SHP77 (cell line): ENCODE results near the gene SPAM1.
"Not testable (repeated sequence)": the region's sequence is repeated elsewhere in the genome, so short reads cannot be mapped to it uniquely, and the experiment has no call there.

Experiments used
- DNase-seq, 2 experiments: peaks; one replicate each; lab custom pipeline; 2025; lab: John Stamatoyannopoulos, UW

Gene SPAM1

DNA sequence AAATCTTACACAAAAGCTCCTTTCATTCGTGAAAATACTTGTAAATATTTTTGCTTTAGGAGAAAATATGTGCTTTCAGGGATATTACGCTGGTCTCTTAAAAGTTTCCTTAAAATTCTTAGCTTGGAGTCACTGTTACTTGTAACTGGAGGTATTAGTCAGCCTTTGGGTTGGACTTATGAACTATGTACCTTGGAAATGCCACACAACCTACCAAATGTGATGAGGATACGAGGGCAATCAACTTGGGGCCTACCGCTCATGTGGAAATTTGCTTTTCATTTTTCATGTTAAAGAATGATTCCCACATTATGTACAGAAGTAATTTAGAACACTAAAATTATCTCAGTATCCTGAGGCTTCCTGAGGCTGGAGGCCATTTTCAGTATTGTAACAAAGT is 23.1 kb downstream of the SPAM1 start:
- no peak for DNase-seq

DNA sequence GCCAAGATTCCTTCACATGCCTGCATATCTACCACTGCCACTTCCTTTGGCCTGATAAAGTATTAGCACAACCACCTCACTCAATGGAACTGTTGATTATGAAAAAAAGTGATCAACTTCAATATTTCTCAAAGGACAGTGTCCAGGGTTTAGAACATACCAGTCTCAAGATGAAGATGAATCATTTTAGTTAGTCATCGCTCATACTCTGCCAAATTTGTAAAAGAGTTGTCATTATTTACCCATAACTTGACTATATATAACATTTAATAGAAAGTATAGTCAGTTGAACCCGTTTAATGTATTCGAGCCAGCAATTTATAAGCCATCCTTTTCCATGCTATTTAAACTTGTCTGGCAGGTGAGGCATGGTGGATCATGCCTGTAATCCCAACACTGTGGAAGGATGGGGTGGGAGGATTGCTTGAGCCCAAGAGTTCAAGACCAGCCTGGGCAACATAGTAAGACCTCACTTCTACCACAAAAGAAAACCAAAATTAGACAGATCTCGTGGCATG is 33.2 kb downstream of the SPAM1 start:
- DNase-seq = no peak

DNA sequence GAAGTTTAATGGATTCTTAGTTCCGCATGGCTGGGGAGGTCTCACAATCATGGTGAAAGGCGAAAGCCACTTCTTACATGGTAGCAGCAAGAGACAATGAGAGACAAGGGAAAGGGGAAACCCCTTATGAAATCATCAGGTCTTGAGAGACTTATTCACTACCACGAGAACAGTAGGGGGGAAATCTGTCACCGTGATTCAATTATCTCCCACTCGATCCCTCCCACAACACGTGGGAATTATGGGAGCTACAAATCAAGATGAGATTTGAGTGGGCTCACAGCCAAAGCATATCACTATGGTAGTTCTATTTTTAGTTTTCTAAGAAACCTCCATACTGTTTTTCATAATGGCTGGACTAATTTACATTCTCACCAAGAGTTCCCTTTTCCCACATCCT is 36.7 kb downstream of the SPAM1 start:
- no peak for DNase-seq

DNA sequence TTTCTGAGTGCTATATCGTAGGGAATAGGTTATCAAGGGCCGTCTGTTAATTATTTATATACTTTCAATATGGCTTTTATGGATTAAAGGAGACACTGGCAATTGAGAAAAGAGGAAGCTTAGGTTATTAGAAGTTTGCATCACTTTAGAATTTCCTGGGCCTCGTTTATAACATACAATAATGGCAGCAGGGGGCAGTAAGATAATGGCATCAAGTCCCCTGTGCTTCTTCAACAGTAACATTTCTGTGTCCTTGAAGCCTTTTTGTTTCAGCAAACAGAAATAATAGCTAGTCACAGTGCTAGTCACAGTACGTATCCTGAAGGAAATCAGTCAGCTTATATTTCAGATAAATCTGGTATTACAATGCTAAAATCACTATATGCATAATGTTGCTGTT is 41.9 kb downstream of the SPAM1 start:
- DNase-seq = no peak

DNA sequence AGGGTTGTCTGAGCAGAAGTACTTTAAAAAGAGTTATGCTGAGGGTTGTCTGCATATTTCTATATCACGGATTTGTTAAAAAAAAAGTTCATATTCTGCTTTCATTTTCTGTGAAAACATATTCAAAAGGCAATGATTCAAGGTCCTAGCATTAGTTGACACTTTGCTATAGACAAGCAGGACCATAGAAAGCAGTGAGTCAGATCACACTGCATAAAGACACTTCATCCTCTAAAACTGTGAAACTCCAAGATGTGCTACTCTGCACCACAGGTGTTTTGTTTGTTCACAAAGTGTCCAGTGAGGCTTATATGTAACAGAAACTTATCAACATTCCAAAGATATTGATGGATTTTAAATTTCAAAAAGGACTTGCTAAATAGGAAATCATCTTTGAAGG is 47.0 kb downstream of the SPAM1 start:
- DNase-seq = no peak

DNA sequence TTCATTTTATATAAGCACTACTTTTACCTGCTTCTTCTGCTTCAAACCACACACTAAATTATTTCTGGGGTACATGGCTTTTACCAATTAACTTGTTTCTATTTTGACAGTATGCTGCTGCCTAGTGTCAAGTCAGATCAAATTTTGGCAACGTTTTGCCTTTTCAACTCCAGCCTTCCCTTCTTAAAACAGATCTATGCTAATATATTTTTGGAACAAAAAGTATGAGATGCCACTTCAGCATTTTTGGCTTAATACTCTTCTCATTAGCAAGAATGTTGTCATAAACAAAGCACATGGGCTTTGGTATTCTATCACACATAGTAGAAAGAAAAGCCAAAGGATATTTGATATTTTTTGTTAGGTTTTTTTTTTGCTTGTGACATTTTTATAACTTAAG is 47.8 kb downstream of the SPAM1 start:
- no peak for DNase-seq

DNA sequence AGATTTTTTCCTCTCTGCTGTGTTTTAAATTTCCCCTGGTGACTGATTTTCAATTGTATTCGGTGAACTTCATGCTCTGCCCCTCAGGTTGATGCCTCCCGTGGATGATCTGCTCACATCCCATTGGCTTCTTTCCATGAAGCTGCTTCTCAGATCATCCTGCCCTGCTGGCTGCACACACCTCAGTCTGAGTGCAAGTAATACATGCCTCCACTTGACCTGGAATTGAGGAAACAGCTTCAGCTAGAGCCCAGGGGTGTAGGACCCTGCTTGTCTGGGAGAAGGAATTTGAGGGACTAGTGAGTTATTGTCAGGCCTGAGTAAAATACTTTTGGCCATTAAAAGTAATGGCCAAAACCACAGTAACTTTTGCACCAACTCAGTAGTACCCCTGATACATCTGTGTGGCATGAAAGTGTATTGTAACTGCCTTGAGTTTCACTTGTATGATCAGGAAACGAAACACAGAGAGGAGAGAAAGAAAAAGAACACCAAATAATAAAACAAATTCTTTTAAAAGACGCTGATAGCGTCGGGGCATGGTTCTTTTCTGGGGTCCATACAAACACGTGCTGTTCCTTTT is 49.4 kb downstream of the SPAM1 start:
- no peak for DNase-seq

DNA sequence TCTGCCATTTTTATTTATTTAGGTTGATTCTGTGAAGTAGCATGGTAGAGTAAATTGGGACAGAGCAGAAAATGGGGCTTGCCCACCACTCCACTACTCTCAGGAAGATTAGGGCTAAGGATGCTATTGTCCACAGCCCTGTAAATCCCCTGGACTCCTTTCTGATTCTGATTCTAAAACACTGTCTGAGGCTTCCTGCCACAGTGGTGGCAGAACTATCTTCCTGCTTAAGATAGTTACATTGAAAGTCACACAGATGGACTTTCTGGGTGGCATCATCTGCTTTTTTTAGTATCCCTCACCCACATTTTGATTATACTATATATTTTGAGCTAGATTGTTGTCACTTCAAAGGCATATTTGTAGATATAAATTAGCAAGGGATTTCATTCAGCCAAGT is 50.0 kb downstream of the SPAM1 start:
- DNase-seq = no peak

DNA sequence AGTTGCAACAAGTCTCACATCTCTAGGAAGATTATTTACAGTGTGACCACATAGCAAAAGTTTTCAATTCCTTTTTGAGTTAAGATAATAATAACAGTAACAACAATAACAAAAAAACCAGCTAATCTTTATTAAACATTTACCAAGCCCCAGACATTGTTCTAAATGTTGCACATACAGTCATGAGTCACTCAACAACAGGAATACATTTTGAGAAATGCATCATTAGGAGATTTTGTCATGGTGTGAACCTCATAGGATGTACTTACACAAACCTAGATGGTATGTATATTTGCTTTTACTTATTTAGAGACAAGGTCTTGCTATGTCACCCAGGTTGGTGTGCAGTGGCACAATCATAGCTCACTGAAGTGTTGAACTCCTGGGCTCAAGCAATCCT is 52.0 kb downstream of the SPAM1 start:
- DNase-seq = no peak

DNA sequence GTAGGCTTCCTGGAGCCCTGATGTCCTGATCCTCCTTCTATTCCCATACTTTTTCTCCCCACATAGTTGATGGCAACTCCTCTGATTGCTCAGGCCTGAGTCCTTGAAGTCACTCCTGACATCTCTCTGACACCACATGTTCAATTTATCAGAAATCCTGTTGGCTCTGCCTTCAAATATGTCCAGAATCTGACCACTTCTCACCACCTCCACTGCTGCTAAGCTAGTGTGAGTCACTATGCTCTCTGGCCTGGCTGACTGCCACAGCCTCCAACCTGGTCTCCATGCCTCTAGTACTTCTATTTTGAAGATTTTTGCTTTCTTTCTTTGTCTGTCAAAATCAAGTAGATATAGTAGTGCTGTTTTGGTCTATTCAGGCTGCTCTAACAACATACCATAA is 54.8 kb downstream of the SPAM1 start:
- no peak for DNase-seq

DNA sequence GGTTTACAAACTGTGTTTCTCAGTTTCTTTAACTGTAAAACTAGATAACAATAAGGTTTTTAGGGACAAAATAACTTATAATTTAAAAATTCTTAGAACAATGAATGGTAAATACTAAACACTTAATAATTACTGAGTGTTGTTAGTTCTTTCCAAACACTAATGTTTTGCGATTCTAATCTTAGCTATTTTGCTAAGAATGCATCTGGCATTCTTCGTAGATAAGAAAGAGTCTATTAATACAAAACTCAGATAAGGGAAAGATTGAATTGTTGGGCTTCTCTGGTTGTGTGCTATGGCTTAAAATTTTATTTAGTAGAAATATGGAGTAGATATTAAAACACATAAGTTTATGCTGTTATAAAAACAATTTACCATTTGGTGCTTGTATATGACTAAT is 62.4 kb downstream of the SPAM1 start:
- no peak for DNase-seq

DNA sequence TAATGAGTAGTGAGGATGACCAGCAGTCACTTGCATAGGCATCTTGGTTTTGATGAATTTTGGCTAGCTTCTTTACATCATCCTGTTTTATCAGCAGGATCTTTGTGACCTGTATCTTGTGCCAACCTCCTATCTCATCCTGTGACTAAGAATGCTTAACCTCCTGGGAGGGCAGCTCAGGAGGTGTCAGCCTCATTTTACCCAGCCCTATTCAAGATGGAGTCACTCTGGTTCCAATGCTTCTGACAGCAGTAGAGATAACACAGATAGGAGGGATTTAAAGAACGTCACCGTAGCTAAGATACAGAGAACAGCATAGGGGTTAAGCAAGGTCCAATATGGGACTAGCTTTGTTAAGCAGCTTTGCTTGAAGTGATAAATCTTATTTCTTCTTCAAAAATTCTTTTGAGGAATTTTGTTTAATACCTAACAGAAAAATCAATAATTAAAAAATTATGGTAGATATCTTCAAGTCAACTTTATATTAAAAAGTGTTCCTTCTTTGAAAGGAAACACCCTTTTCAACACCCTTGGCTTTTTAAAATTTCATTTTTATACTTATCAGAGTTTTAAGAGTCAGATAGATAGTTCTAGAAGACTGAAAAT is 68.0 kb downstream of the SPAM1 start:
- no peak for DNase-seq

DNA sequence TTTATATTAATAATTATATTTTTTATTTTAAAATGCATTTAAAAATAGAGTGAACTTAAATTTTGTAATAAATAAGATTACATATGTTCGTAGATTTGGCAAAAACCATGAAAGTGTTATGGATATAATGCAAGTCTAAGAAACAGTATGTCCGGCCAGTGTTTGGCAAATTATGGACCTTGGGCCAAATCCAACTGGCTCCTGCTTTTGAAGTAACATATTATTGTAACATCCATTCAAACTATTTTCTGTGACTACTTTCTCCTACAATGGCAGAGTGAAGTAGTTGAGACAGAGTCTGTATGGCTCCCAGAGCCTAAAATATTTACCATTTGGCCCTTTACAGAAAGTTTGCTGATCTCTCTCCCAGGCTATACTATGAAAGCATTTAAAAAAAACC is 69.0 kb downstream of the SPAM1 start:
- no peak for DNase-seq

DNA sequence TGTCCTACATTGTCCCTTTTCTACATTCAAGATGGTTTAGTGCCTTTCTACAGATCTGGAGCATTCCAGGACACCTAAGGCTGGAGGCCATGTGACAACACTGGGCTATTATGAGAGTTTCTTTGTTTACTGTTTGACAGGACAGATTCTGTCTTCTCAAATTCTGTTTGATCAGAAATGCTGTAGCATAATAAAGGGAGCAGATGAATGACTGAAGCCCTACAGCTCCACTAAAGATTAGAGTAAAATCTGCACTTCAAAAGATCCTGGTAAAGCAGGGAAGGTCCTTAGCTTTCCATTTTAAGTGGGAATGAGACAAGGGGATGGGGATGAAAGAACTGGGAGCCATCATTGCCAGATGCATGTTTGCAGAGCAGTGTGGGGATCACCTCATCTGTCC is 69.4 kb downstream of the SPAM1 start:
- no peak for DNase-seq

DNA sequence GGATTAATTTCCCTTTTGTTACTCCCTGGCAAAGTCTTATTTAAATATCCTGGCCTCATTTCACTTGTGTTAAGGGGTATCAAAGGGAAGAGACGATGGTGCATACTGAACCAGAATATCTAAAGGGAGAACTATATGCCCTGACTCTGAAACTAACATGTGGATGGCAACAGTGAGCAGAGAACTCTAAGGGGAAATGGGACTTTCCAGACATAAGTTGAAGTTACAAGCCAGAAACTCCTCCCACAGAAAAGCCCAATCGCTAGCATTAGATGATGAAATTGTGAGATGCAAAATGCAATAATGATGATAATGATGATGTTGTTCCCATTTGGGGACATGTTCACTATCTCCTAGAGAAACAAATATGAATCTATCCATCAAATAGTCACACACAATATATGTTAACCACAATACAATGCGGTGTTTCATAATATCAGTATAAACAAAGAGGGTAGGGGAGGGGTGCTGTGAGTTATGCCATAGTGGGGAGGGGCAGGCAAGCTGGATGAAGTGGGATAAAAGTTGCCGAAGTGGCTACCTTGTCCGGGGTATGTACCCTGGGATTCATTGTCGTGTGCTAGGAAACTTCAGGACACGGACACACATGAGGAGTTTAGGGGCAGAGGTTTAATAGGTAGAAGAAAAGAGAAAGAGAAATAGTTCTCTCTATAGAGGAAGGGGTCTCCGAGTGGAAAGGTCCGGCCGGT is 70.7 kb downstream of the SPAM1 start:
- no peak for DNase-seq

DNA sequence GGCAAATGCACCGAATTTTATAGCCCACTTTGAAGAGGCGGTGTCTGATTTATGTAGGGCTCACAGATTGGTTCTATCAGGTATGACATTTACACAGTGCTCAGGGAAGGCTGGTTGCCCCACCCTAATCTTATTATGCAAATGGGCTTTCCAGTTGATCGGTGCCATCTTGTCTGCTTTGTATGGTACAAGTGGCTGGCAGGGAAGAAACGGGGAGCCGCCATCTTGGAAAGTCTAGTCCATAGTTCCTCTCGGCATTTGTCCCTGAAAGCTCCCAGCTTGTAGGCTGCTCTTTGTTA is 71.2 kb downstream of the SPAM1 start:
- no peak for DNase-seq

DNA sequence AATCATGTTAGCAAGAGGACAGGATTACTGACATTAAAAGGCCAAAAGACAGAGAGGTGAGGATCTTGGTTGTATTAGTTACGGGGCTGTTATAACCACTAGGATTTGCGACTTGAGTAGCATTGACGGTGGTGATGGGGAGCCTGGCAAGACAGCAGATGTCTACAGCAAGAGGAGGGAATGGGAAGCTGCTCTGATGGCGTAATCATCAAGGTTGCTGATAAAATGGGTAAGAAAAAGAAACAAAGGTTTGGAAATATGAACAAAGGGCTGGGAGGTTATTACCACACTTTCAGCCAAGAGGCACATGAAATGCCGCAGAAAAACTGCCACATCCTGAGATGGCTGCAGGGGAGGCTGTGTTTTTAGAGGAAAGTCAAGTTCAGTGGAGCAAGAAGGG is 73.9 kb downstream of the SPAM1 start:
- DNase-seq = no peak

DNA sequence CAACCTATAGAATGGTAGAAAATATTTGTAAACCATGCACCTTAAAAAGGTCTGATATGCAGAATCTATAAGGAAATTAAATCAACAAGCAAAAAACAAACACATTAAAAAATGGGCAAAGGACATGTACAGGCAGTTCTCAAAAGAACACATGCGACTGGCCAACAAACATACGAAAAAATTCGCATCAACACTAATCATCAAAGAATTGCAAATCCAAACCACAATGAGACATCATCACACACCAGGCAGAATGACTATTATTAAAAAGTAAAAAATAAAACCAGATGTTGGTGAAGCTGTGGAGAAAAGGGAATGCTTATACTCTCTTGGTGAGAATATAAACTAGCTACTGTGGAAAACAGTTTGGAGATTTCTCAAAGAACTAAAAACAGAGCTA is 74.7 kb downstream of the SPAM1 start:
- no peak for DNase-seq

DNA sequence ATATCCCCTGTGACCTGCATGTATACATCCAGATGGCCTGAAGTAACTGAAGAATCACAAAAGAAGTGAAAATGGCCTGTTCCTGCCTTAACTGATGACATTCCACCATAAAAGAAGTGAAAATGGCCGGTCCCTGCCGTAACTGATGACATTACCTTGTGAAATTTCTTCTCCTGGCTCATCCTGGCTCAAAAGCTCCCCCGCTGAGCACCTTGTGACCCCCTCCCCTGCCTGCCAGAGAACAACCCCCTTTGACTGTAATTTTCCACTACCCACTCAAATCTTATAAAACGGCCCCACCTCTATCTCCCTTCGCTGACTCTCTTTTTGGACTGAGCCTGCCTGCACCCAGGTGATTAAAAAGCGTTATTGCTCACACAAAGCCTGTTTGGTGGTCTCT is 83.3 kb downstream of the SPAM1 start:
- not testable (repeated sequence) for DNase-seq

DNA sequence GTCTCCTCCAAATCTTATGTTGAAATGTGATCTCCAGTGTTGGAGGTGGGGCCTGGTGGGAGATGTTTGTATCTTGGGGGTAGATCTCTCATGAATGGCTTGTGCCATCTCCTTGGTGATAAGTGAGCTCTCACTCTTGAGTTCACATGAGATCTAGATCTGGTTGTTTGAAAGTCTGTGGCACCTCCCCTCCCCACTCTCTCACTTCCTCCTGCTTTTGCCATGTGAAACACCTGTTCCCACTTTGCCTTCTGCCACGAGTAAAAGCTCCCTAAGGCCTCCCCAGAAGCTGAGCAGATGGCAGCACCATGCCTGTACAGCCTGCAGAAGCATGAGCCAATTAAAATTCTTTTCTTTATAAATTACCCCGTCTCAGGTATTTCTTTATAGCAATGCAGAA is 84.3 kb downstream of the SPAM1 start:
- no peak for DNase-seq
